VCaP (cell line): ENCODE measurements around the gene CHRNB4.

Source experiments
- H3K27ac ChIP-seq: fragments of 450-650 bp; 2 replicates; pipeline ENCODE4 v1.5.1; 2017
- TF ChIP-seq, protein P1 (sequence below): fragments of 450-650 bp; conservative IDR thresholded peaks from 2 replicates; pipeline ENCODE4 v1.5.1; 2017; ENCODE audit warnings: mild to moderate bottlenecking, moderate library complexity

The CHRNB4 gene

DNA sequence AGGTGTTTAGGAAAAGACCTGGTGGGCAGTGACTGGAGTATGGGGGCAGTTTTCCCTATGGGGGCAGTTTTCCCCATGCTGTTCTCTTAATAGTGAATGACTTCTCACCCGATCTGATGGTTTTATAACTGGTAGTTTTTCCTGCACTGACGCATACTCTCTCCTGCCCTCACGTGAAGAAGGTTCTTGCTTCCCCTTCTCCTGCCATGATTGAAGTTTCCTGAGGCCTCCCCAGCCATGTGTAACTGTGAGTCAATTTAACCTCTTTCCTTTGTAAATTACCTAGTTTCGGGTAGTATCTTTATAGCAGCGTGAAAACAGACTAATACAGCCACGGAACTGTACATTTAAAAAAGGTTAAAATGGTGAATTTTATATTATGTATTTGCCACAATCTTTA is 25.0 kb upstream of the CHRNB4 start:
- no peak overlapping the region for H3K27ac ChIP-seq
- TF ChIP-seq, protein P1, sequence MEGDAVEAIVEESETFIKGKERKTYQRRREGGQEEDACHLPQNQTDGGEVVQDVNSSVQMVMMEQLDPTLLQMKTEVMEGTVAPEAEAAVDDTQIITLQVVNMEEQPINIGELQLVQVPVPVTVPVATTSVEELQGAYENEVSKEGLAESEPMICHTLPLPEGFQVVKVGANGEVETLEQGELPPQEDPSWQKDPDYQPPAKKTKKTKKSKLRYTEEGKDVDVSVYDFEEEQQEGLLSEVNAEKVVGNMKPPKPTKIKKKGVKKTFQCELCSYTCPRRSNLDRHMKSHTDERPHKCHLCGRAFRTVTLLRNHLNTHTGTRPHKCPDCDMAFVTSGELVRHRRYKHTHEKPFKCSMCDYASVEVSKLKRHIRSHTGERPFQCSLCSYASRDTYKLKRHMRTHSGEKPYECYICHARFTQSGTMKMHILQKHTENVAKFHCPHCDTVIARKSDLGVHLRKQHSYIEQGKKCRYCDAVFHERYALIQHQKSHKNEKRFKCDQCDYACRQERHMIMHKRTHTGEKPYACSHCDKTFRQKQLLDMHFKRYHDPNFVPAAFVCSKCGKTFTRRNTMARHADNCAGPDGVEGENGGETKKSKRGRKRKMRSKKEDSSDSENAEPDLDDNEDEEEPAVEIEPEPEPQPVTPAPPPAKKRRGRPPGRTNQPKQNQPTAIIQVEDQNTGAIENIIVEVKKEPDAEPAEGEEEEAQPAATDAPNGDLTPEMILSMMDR: no peak

DNA sequence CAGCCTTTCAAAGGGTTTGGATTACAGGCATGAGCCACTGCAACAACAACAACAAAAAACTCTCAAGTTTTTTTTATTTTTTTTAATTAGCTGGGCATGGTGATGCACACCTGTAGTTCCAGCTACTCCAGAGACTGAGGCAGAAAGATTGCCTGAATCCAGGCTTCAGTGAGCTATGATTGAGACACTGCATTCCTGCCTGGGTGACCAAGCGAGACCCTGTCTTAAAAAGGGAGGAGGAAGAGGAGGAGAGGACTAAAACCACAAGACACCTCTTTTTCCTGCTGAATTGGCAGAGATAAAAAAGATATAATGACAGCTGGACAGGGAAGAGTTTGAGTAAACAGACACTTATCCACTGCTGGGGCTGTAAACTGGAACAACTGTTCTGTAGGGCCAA is 22.7 kb upstream of the CHRNB4 start:
- TF ChIP-seq, protein P1: no peak
- H3K27ac ChIP-seq: no peak overlapping the region

DNA sequence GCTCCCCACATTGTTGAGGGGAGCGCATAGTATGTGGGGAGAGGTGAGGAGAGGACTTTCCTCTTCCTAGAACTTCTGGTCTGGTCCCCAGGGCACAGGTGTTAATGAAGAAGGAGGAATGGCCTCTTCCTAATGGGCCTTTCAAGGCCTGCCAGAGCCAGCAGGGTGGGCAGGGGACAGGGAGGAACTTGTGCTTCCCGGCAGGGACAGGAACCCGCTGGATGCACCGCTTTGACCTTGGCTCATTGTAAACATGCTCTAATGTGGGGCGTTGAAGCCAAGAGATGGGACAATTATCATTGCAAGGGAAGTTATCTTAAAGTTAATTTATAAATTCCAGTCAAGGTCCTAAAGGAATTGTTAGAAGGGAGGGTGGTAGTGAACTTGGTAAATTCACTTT is 21.0 kb upstream of the CHRNB4 start:
- no peak overlapping the region for H3K27ac ChIP-seq
- TF ChIP-seq, protein P1: no peak

DNA sequence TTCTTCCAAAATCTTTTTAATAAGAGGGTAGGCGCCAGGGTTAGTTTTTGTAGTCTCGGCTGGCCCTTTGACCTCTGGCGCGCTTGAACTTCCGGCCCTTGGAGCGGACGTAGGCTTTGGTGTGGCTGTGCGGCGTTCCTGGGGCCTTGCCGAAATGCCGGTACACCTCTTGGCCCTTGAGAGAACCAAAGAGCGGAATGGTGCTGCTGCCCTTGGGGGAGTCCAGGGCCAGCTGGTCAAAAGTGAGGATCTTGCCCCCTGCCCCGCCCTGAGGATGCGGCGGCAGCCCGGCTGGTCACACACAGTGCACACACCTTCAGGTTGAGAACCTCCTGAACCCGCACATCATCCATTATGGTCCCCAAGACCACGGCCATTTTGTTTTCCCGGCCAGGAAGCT is 20.0 kb upstream of the CHRNB4 start:
- TF ChIP-seq, protein P1: no peak
- no peak overlapping the region for H3K27ac ChIP-seq

DNA sequence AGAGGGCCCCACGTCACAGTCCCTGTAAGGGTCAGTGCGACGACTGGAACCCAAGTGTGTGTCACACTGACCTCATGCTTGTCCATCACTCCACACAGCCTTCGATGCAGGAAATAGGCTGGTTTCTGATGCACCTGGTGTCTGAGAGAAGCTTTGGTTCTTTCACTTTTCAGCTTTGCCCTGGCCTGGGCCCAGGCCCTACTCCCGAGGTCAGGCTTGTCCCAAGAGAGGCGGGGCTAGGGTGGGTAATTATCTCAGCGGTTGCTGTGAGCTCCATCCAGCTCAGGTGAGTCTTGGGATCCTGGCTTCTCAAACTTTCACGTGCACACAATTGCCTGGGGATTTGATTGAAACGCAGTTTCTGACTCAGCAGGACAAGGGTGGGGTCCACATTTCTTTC is 19.6 kb upstream of the CHRNB4 start:
- TF ChIP-seq, protein P1: no peak
- no peak overlapping the region for H3K27ac ChIP-seq

DNA sequence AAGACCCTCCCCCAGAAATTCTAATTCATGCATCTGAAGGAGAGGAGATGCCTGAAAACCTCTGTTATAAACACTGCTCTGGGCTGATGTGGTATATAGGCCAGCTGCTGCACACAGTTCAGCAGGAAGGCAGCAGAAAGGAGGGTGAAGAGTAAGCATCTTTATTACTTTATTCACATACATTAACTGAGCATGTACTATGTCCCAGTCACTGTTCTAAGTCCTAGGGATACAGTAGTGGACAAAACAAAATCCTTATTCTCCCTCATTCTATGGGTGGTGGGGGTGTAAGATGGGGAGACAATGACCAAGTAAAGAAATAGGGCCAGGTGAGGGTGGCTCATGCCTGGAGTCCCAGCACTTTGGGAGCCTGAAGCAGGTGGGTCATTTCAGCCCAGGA is 17.8 kb upstream of the CHRNB4 start:
- TF ChIP-seq, protein P1: no peak
- H3K27ac ChIP-seq: no peak overlapping the region

DNA sequence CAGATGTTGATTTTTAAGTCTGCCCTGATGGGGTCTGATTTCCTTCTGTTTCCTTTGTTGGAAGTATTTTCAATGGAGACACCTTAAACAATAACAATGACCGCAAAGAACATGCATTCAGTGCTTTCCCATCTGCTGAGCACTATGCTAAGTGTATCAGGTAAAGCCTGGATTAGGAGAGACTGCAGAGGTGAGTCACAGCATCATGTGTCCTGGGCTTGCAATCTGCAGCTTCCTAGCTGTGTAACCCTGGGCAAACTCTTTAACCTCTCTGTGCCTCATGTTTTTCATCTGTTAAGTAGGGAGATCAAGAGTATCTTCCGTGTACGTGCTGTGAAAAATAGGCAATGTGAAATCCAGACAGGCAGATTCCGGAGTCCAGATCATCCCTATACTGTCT is 13.3 kb upstream of the CHRNB4 start:
- TF ChIP-seq, protein P1: no peak

More for the DNA sequence above, 13.3 kb upstream of the CHRNB4 start:
- H3K27ac ChIP-seq: no peak overlapping the region
